CD4-positive, alpha-beta memory T cell (primary cell): ENCODE measurements around the gene TIMM8A. TPM values are rescaled to one million over a fixed set of nuclear protein-coding genes. Genes with fewer than 3 reads are reported as not detected.
A peak's percentile ranks its signal among the peaks of the same experiment; 100 is the strongest.

Source experiments
- CTCF ChIA-PET: fragments of 350-600 bp; sonication (Branson Sonifier 250); formaldehyde crosslinking; loops from one replicate; lab custom pipeline; 2021; ENCODE audit warnings: inconsistent platforms; ENCODE audit not compliant: partially characterized antibody; lab: Charles Lee
- POLR2A ChIA-PET: fragments of 350-600 bp; sonication (Branson Sonifier 250); formaldehyde crosslinking; loops from one replicate; lab custom pipeline; 2021; ENCODE audit not compliant: partially characterized antibody; lab: Charles Lee
- DNase-seq, 5 donors: peaks; one replicate each; pipeline versions ENCODE4 v3.0.0 to v3.0.0-alpha.2; 2020 to 2022; ENCODE audit warnings: mixed read lengths in 1 of 5
- H3K27ac ChIP-seq: one replicate; pipeline ENCODE4 v1.7.0; 2013; ENCODE audit warnings: low read depth, low read length
- H3K27me3 ChIP-seq: 2 replicates; pipeline ENCODE4 v1.7.0; 2013; ENCODE audit warnings: mild to moderate bottlenecking, low read length, moderate library complexity; ENCODE audit not compliant: insufficient read depth
- H3K36me3 ChIP-seq: 2 replicates; pipeline ENCODE4 v1.7.0; 2013; ENCODE audit warnings: mild to moderate bottlenecking, low read length, moderate library complexity; ENCODE audit not compliant: insufficient read depth
- H3K4me1 ChIP-seq: 2 replicates; pipeline ENCODE4 v1.7.0; 2013; ENCODE audit warnings: mild to moderate bottlenecking, low read length, moderate library complexity; ENCODE audit not compliant: insufficient read depth
- H3K4me3 ChIP-seq, 2 donors: one replicate each; pipeline ENCODE4 v1.7.0; 2013; ENCODE audit warnings: low read length in 2 of 2, mild to moderate bottlenecking in 1 of 2
- H3K9me3 ChIP-seq, 2 donors: one replicate each; pipeline ENCODE4 v1.7.0; 2013; ENCODE audit warnings: low read length in 2 of 2, control low read depth in 1 of 2; ENCODE audit not compliant: control insufficient read depth in 1 of 2
- H3K27ac Mint-ChIP-seq, 7 donors: one replicate each; pipeline ENCODE4 v1.8.0; 2020 to 2021; ENCODE audit warnings: mixed read lengths in 7 of 7, mild to moderate bottlenecking in 6 of 7, inconsistent platforms in 3 of 7, moderate library complexity in 3 of 7
- H3K27me3 Mint-ChIP-seq, 2 donors: one replicate each; pipeline ENCODE4 v1.8.0; 2020 to 2021; ENCODE audit warnings: mixed read lengths in 2 of 2
- H3K36me3 Mint-ChIP-seq, 2 donors: one replicate each; pipeline ENCODE4 v1.8.0; 2020 to 2021; ENCODE audit warnings: mixed read lengths in 2 of 2, inconsistent platforms in 1 of 2, mild to moderate bottlenecking in 1 of 2
- H3K4me1 Mint-ChIP-seq, 4 donors: one replicate each; pipeline ENCODE4 v1.8.0; 2020 to 2021; ENCODE audit warnings: mixed read lengths in 4 of 4, mild to moderate bottlenecking in 1 of 4
- H3K4me3 Mint-ChIP-seq, 8 donors: one replicate each; pipeline ENCODE4 v1.8.0; 2020 to 2021; ENCODE audit warnings: mixed read lengths in 8 of 8, mild to moderate bottlenecking in 7 of 8, moderate library complexity in 6 of 8, inconsistent platforms in 3 of 8
- H3K9me3 Mint-ChIP-seq, 8 donors: one replicate each; pipeline ENCODE4 v1.8.0; 2020 to 2021; ENCODE audit warnings: mixed read lengths in 8 of 8, mild to moderate bottlenecking in 5 of 8, inconsistent platforms in 3 of 8, moderate library complexity in 1 of 8
- intact Hi-C: fragments of 100-400 bp; cut with micrococcal nuclease; formaldehyde crosslinking; loops from one replicate; pipeline ENCODE4 v1.15.1; 2023
- polyA plus RNA-seq, 2 donors: library from polyadenylated mRNA; unstranded; fragments of 300-500 nt; fragmentation: Illumina TruSeq; gene quantifications; one replicate each; pipeline ENCODE4 v1.2.3, GENCODE V29; 2021
- total RNA-seq, 2 experiments: library from RNA; stranded (reverse); gene quantifications; one replicate each; pipeline ENCODE4 v1.2.3, GENCODE V29; 2021

TIMM8A gene
- total and polyA plus RNA-seq, 4 experiments from 2014 or later, result 8.8 to 13.3 (median 11.2) TPM

GRCh38 chrX:101390664-101391525 is 42.4 kb upstream of the TIMM8A start, which contains the start of gene RPL36A:
RPL36A (plus strand) TSS chrX:101391011; CDS start chrX:101391044, 33 bp downstream.
- H3K4me3 Mint-ChIP-seq, result peak within 1 kb of the TSS; percentile 88 to 98 (median 93)
- H3K36me3 Mint-ChIP-seq, result peaks cover 0 to 30% of the 10 kb centered on the region in 2 donors
- H3K27ac Mint-ChIP-seq, result peak within 1 kb of the TSS; percentile 89 to 98 (median 96)
- ChIA-PET POLR2A (interaction anchor here (0.6 to 3.5 kb wide), 15 partner anchors 11 to 1262 kb away, joined by 3 to 36 read pairs (median 7); partner anchors contain the start of genes ARMCX6, CENPI, CSTF2 and GLA), CTCF (interaction anchor here (0.8 to 1.8 kb wide), 11 partner anchors 10 to 571 kb away, joined by 3 to 21 read pairs (median 6); partner anchors contain the start of genes CSTF2, GLA and TIMM8A)
- H3K4me3 ChIP-seq, result peak within 1 kb of the TSS; percentile 47 to 82
- DNase-seq, result peak; percentile 72 to 84 (median 76)
- peaks cover 10 to 39% (median 15%) of the 10 kb centered on the region in 4 donors for H3K4me1 Mint-ChIP-seq
- H3K27me3 ChIP-seq, result no peaks in the 10 kb centered on the region
- intact Hi-C loops, result loop anchor here (1.0 to 5.0 kb wide), 3 partner anchors 16 to 541 kb away; partner anchors contain the start of genes GLA, TIMM8A and ZMAT1
- peaks cover 15% of the 10 kb centered on the region for H3K4me1 ChIP-seq
- H3K27ac ChIP-seq, result peak within 1 kb of the TSS; percentile 68
- H3K9me3 Mint-ChIP-seq, result no peaks in the 10 kb centered on the region
- H3K9me3 ChIP-seq, result no peaks in the 10 kb centered on the region
- H3K36me3 ChIP-seq, result no peaks in the 10 kb centered on the region
- no peaks in the 10 kb centered on the region for H3K27me3 Mint-ChIP-seq

DNA sequence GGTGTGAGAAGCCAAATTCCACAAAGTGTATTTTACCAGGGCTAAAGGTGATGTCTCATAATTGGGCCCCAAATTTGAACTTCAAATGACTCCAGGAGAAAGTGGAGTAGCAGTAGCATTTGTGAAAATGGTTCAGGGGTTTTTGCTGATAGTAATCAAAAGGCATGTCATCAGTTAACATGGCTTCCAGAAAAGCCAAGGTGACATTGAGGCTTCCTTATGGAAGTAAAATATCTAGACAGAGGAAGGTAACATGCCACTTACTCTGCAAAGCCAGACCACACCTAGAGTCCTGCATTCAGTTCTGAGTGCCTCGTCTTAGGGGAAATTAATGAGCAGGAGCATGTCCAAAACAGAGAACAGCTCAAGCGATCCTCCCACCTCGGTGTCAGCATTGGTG is 40.1 kb upstream of the TIMM8A start:
- Mint-ChIP-seq H3K27ac (no peak overlapping the region), H3K27me3 (no peaks in the 10 kb centered on the region), H3K4me1 (peaks cover 8 to 36% (median 14%) of the 10 kb centered on the region in 4 donors), H3K36me3 (peaks cover 0 to 19% of the 10 kb centered on the region in 2 donors), H3K9me3 (no peaks in the 10 kb centered on the region), H3K4me3 (no peak overlapping the region)
- Histone ChIP-seq H3K36me3 (no peaks in the 10 kb centered on the region), H3K27me3 (no peaks in the 10 kb centered on the region), H3K4me1 (peaks cover 15% of the 10 kb centered on the region), H3K9me3 (no peaks in the 10 kb centered on the region), H3K27ac (no peak overlapping the region), H3K4me3 (no peak overlapping the region)
- POLR2A ChIA-PET, result no interaction called here
- intact Hi-C loops, result no loop called here
- CTCF ChIA-PET, result interaction anchor here (1.2 kb wide), 2 partner anchors 27 to 37 kb away, joined by 3 to 4 read pairs; no protein-coding TSS in a partner anchor
- no peak for DNase-seq

- Histone ChIP-seq H3K27ac (no peak overlapping the region), H3K4me3 (no peak overlapping the region), H3K4me1 (peaks cover 6% of the 10 kb centered on the region), H3K9me3 (no peaks in the 10 kb centered on the region), H3K27me3 (no peaks in the 10 kb centered on the region), H3K36me3 (no peaks in the 10 kb centered on the region)
- no peak for DNase-seq
- H3K4me3 Mint-ChIP-seq, result no peak overlapping the region
- H3K27ac Mint-ChIP-seq, result no peak overlapping the region
- ChIA-PET CTCF (no interaction called here), POLR2A (no interaction called here)
- H3K4me1 Mint-ChIP-seq, result peaks cover 3 to 15% (median 3%) of the 10 kb centered on the region in 4 donors
- H3K9me3 Mint-ChIP-seq, result no peaks in the 10 kb centered on the region
- no peaks in the 10 kb centered on the region for H3K27me3 Mint-ChIP-seq
- intact Hi-C loops, result no loop called here
- H3K36me3 Mint-ChIP-seq, result peaks cover 0 to 7% of the 10 kb centered on the region in 2 donors
Measured at GRCh38 chrX:101386542-101386885, 38.0 kb upstream of the TIMM8A start.

DNA sequence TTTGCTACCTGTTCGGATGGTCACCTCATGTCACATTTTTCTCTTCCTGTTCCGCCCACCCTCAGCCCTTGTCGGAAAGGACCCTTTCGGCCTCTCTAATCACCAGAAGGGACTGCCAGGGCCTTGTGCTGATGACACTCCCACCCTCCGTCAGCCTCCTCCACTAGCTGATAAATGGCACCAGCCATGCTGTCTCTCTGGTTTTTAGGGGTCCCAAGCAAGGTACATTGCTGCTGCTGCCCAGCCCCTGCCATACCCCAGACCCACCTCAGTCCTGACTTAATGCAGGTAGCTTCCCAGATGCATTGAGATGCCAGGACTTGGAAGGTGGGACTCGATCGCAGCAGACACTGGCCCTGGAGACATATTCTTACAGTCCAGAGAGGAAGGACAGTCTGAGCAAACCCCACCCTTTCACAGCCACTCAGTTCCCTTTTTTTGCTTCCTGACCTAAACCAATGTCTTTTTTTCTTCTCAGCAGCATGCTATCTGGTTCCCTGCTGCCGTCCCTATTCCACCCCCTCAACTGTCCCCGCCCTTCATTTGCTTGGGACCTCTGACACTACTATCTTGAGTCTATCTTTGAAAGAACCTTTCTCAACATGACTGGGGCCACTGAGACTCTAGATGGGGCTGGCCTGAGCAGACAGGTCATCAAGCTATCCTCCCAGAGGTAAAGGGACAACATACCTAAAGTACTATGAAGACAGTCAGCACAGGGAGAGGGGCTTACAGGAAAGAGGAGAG is 37.4 kb upstream of the TIMM8A start, which contains the start of gene BTK:
BTK (minus strand) TSS at position 397 of the 747 bp plus-strand sequence. CDS start 10,907 bp downstream, outside the sequence.
- peaks cover 5% of the 10 kb centered on the region for H3K4me1 ChIP-seq
- H3K4me3 ChIP-seq, result no peak within 1 kb of the TSS
- peak within 1 kb of the TSS in 1 of 7 donors; percentile 9 for H3K27ac Mint-ChIP-seq
- intact Hi-C loops, result no loop called here
- no peaks in the 10 kb centered on the region for H3K9me3 Mint-ChIP-seq
- H3K27ac ChIP-seq, result no peak within 1 kb of the TSS
- no peaks in the 10 kb centered on the region for H3K9me3 ChIP-seq
- ChIA-PET POLR2A (no interaction called here), CTCF (no interaction called here)
- H3K27me3 Mint-ChIP-seq, result no peaks in the 10 kb centered on the region
- no peaks in the 10 kb centered on the region for H3K27me3 ChIP-seq
- H3K4me1 Mint-ChIP-seq, result peaks cover 0 to 9% (median 0%) of the 10 kb centered on the region in 4 donors
- H3K36me3 ChIP-seq, result no peaks in the 10 kb centered on the region
- no peak for DNase-seq
- H3K36me3 Mint-ChIP-seq, result peaks cover 0 to 2% of the 10 kb centered on the region in 2 donors
- no peak within 1 kb of the TSS for H3K4me3 Mint-ChIP-seq

GRCh38 chrX:101385026-101385684 is 36.6 kb upstream of the TIMM8A start:
- no peaks in the 10 kb centered on the region for H3K9me3 Mint-ChIP-seq
- POLR2A ChIA-PET, result no interaction called here
- CTCF ChIA-PET, result no interaction called here

GRCh38 chrX:101383679-101384205 is 35.2 kb upstream of the TIMM8A start:
- Histone ChIP-seq H3K4me3 (no peak overlapping the region), H3K9me3 (no peaks in the 10 kb centered on the region)
- H3K36me3 Mint-ChIP-seq, result no peaks in the 10 kb centered on the region

More at GRCh38 chrX:101385026-101385684, 36.6 kb upstream of the TIMM8A start:
- Histone ChIP-seq H3K9me3 (no peaks in the 10 kb centered on the region), H3K27ac (no peak overlapping the region), H3K4me3 (no peak overlapping the region), H3K4me1 (peaks cover 1% of the 10 kb centered on the region), H3K27me3 (no peaks in the 10 kb centered on the region), H3K36me3 (no peaks in the 10 kb centered on the region)
- intact Hi-C loops, result no loop called here
- no peaks in the 10 kb centered on the region for H3K27me3 Mint-ChIP-seq
- no peak for DNase-seq
- no peak overlapping the region for H3K4me3 Mint-ChIP-seq
- peaks cover 0 to 1% (median 0%) of the 10 kb centered on the region in 4 donors for H3K4me1 Mint-ChIP-seq
- peak overlapping the region in 2 of 7 donors; percentile 9 to 67 for H3K27ac Mint-ChIP-seq
- H3K36me3 Mint-ChIP-seq, result no peaks in the 10 kb centered on the region

More at GRCh38 chrX:101383679-101384205, 35.2 kb upstream of the TIMM8A start:
- H3K27me3 Mint-ChIP-seq, result no peaks in the 10 kb centered on the region
- CTCF ChIA-PET, result no interaction called here
- no peak overlapping the region for H3K4me3 Mint-ChIP-seq
- no peak overlapping the region for H3K27ac ChIP-seq
- H3K27ac Mint-ChIP-seq, result no peak overlapping the region
- H3K9me3 Mint-ChIP-seq, result no peaks in the 10 kb centered on the region
- intact Hi-C loops, result no loop called here
- no peaks in the 10 kb centered on the region for H3K4me1 ChIP-seq
- DNase-seq, result no peak
- no peaks in the 10 kb centered on the region for H3K36me3 ChIP-seq
- H3K27me3 ChIP-seq, result no peaks in the 10 kb centered on the region
- POLR2A ChIA-PET, result no interaction called here
- H3K4me1 Mint-ChIP-seq, result no peaks in the 10 kb centered on the region
